GM12891 (cell line): ENCODE results near the gene SFTA2.
A peak's percentile ranks its signal among the peaks of the same experiment; 100 is the strongest.

ENCODE experiments used
- DNase-seq: peaks from one replicate; pipeline ENCODE4 v3.0.0; 2011; ENCODE audit warnings: low spot score; ENCODE audit not compliant: insufficient read length
- FAIRE-seq: peaks from 2 replicates; lab custom pipeline; 2011; peaks lifted over from hg19 to GRCh38; lab: Jason Lieb, UNC
- PAX5 ChIP-seq: IDR thresholded peaks from 2 replicates; pipeline ENCODE4 v1.6.1; 2011; ENCODE audit warnings: low read length, moderate library complexity, mild to moderate bottlenecking; ENCODE audit not compliant: insufficient read depth, severe bottlenecking
- POLR2A ChIP-seq: IDR thresholded peaks from 2 replicates; pipeline ENCODE4 v1.6.1; 2011; ENCODE audit warnings: low read depth, low read length, control low read depth
- POLR2AphosphoS5 ChIP-seq: IDR thresholded peaks from 2 replicates; pipeline ENCODE4 v1.6.1; 2011; ENCODE audit warnings: low read depth, low read length, control low read depth
- POU2F2 ChIP-seq: IDR thresholded peaks from 2 replicates; pipeline ENCODE4 v1.6.1; 2011; ENCODE audit warnings: low read depth, mild to moderate bottlenecking, control low read depth, low read length, moderate library complexity
- SPI1 ChIP-seq: IDR thresholded peaks from 2 replicates; pipeline ENCODE4 v1.6.1; 2011; ENCODE audit warnings: low read depth, low read length, control low read depth
- TAF1 ChIP-seq: IDR thresholded peaks from 2 replicates; pipeline ENCODE4 v1.6.1; 2011; ENCODE audit warnings: low read depth, low read length, control low read depth

The SFTA2 gene

GRCh38 chr6:30885999-30886896 is 45.7 kb downstream of the SFTA2 start:
- FAIRE-seq (no peak), DNase-seq (no peak)
- TF ChIP-seq POLR2A (no peak), TAF1 (no peak), PAX5 (no peak), POLR2AphosphoS5 (no peak), POU2F2 (no peak), SPI1 (no peak)

- TF ChIP-seq SPI1 = no peak
- peak; percentile 59; the same call in 1 of the 2 replicates for TF ChIP-seq POU2F2
- no peak for DNase-seq
- peak; percentile 66 for FAIRE-seq
These were observed 46.4 kb downstream of the SFTA2 start for GRCh38 chr6:30885481-30885998.

GRCh38 chr6:30884521-30885480 is 47.2 kb downstream of the SFTA2 start:
- FAIRE-seq (no peak), DNase-seq (peak; percentile 69)
- TF ChIP-seq SPI1 (0 out of 2 replicates have a peak, but pooled peaks have one; percentile 41), POLR2A (no peak)

- DNase-seq (peak; percentile 77), FAIRE-seq (no peak)
- TF ChIP-seq SPI1 (peak; percentile 66; the same call in 1 of the 2 replicates), POLR2AphosphoS5 (no peak)
These were observed 48.1 kb downstream of the SFTA2 start, which contains the start of gene DDR1 for GRCh38 chr6:30883685-30884520. Gene DDR1 (plus strand): TSS chr6:30884519. CDS start chr6:30888730, 4,211 bp downstream.

- DNase-seq = peak; percentile 62
- FAIRE-seq = peak; percentile 69
- TF ChIP-seq TAF1 (no peak), PAX5 (peak; percentile 45)
These were observed 48.9 kb downstream of the SFTA2 start for GRCh38 chr6:30882759-30883684.

- TF ChIP-seq TAF1 = no peak
- no peak for TF ChIP-seq POLR2AphosphoS5
- no peak for TF ChIP-seq PAX5
- no peak for TF ChIP-seq POU2F2
- TF ChIP-seq POLR2A = no peak
- TF ChIP-seq SPI1 = no peak
- DNase-seq (no peak), FAIRE-seq (no peak)
These were observed 49.7 kb downstream of the SFTA2 start for GRCh38 chr6:30882204-30882758.

- DNase-seq (no peak), FAIRE-seq (no peak)
- TF ChIP-seq PAX5 (no peak), TAF1 (no peak), SPI1 (no peak), POLR2AphosphoS5 (no peak), POLR2A (no peak), POU2F2 (no peak)
These were observed 50.4 kb downstream of the SFTA2 start for GRCh38 chr6:30881392-30882203.
